HG03520 (cell line): ENCODE measurements around the gene BSCL2.
A peak's percentile ranks its signal among the peaks of the same experiment; 100 is the strongest.
"Not testable (repeated sequence)": the region's sequence is repeated elsewhere in the genome, so short reads cannot be mapped to it uniquely, and the experiment has no call there.

Source experiments
- ATAC-seq: cut with Tn5 transposase; IDR thresholded peaks from one replicate; pipeline ENCODE4 v1.9.1; 2021; ENCODE audit warnings: mild to moderate bottlenecking, moderate library complexity; ENCODE audit not compliant: unreplicated experiment

The BSCL2 gene

DNA sequence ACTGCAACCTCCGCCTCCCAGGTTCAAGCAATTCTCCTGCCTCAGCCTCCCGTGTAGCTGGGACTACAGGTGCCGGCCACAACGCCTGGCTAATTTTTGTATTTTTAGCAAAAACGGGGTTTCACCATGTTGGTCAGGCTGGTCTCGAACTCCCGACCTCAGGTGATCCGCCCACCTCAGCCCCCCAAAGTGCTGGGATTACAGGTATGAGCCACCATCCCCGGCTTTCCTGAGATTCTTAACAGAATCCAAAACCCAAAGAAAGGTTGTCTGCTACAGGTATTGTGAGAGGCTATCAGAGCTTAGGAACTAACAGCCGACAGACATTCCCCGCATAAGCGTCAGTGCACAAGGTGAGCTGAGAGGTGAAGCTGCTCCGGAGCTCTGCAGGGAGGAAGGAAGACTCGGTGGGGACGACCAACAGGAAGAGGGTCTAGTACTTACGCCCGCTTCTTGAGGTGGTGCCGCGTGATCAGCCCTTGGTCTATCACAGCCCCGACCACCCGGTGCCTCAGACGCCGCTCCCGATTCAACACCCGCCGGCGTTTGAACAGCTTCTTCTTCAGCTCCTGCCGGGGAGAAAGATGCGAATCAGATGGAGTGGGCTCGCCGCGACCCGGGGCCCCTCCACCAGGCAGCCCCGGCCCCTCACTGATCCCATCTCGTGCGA is 42.7 kb downstream of the BSCL2 start:
- ATAC-seq, result peak; percentile 22

DNA sequence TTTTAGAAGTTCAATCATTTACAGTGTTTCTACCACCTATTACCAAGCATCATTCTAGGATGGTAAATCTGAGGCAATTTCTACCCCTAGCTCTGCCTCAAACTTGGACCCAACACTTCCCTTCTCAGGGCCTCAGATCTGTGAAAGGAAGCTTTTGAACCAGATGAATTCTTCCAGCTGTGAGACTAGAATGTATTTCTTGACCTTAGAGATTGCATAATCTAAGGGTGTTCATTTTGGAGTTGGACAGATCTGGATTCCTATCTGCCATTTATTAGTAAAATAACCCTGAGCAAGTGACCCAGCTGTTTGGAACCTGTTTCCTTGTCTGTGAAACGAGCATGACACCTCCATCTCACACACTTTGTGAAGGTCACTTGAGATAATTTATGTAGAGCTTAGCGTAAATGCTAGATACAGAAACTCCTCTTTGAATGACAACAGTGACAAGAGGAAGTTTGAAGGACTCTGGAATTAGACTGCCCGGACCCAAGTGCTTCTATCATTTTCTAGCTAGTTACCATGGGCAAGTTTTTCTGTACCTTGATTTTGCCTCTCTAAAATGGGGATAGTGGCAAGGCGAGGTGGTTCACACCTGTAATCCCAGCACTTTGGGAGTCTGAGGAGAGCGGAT is 50.3 kb downstream of the BSCL2 start:
- no peak for ATAC-seq

DNA sequence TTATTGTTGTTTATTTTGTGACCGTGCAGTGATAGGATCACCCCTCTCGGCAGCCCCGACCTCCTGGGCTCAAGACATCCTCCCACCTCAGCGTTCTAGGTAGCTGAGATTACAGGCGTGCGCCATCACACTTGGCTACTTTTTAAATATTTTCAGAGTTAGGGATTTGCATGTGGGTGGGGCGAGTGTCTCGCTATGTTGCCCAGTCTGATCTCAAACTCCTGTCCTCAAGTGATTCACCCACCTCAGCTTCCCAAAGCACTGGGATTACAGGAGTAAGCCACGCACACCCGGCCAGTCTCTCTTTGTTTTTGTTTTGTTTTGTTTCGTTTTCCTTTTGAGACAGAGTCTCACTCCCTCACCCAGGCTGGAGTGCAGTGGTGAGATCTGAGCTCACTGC is 52.9 kb downstream of the BSCL2 start:
- no peak for ATAC-seq

DNA sequence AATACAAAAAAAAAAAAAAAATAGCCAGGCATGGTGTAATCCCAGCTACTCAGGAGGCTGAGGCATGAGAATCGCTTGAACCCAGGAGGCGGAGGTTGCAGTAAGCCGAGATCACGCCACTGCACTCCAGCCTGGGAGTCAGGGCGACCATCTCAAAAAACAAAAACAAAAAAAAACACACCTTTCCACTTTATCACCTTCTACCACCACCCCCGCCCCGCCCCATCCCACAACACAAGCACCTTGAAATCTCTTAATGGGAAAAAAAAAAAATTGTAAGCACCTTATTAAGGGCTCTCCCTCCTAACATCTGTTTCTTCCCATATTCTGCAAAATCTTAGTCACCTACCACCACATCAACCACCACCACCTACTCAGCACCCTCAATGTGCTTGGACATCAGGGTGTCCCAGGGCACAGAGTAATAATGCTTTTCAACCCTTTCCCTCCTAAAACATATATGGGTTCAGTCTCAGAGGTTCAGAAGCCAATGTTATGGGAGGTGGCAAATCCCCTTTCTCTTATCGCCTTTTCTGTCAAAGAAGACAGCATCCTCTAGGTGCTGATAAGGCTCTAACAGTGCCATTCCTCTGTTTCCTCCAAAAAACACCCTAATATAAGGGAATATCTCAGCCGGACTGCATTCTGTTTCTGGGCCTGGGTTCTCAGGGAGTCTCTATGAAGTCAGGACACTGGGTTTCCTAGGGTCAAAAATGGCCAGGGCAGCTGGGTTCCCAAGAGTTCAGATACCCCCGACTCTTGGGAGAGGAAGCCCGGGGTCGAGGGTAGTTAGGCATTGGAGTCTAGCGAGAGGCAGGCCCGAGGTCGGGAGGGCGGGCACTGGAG is 54.8 kb downstream of the BSCL2 start:
- peak; percentile 16 for ATAC-seq

DNA sequence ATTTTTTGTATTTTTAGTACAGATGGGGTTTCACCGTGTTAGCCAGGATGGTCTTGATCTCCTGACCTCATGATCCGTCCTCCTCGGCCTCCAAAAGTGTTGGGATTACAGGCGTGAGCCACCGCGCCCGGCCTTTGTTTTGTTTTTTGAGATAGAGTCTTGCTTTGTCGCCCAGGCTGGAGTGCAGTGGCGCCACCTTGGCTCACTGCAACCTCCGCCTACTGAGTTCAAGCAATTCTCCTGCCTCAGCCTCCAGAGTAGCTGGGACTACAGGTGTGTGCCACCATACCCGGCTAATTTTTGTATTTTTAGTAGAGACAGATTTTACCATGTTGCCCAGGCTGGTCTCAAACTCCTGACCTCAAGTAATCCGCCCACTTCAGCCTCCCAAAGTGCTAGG is 56.9 kb downstream of the BSCL2 start:
- not testable (repeated sequence) for ATAC-seq

DNA sequence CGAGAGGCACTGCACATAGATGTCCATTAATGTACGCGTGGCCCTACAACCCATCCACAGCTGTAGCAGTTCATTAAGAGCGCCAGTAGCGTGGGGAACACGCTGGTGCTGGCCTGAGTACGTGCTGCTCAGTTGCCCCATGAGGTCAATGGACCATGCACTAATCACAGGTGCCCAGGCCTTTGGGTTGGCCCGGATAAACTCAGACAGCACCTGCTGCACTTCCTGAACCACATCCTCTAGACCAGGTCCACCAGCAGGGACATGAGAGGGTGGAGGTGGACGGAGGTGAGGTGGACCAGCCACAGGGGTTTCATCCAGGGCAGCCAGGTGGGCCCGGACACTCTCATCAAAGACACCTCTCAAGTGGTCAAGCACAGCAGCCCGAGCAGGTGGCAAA is 57.7 kb downstream of the BSCL2 start:
- no peak for ATAC-seq

DNA sequence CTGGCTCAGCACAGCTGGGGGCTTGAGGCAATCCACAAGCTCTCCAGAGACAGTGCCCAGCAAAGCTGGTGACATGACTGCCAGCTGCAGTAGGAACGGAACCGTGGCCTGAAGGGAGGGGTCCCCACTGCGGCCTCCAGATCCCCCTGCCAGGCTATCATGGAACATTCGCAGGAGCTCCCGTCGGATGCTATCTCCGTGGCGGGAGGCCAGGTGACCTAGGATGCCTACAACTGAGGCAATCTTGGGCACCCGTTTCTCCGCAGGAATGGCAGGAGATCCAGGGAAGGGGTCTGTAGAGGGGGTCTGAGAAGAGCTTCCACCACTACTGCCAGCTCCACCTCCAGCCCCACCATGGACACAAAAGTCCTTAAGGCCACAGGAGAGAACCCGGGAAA is 58.3 kb downstream of the BSCL2 start:
- no peak for ATAC-seq

DNA sequence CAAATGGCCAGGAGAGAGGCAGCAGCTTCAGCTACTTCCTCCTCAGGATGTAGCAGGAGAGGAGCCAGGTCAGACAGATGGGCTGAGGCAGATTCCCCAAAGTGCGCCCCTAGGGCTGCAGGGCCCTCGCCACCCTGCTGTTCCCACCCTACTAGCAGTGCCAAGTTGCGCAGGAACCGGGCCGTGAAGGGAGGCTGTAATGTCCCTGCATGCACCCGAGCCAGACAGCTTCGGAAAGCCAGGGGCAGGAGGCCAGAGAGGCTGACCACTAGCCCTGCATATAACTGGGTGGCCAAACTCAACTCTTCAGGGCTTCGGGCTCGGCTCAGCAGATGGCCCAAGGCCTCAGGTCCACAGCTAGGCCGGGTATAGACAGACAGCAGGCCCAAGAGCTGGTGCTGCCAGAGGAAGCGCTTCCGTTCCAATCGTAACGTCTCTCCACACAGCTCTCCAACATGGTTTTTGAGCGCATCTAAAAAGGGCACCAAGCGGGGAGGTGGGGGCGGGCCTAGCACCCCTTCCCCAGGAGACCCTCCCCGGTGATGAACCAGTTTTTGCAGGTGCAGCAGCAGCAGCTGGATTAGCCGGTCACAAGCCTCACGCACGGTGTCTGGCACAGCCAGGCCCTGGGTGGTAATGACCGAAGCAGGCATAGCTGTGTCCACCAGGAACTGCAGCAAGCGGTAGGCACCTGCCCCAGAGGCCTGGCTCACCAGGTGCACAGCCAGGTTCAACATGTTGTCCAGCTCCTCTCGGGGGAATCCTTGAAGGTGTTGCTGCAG is 58.8 kb downstream of the BSCL2 start:
- no peak for ATAC-seq

DNA sequence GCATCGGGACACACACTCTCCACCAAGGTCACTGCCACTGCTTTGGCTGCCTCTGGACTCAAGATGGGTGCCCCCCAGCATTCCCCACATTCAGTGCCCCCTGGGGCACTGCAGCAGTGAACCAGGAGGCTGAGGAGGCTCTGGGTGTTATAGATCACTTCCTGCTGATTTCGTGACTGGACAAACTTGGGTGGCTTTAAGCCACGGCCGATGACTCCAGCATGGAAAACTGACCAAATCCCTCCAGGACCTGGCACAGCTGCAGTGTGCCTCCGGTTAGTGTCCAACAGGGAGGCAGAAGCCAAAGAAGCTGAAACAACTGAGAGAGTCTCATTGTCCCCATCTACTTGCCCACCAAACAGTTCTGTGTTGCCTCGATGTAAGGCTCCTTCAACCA is 59.6 kb downstream of the BSCL2 start:
- ATAC-seq, result no peak

DNA sequence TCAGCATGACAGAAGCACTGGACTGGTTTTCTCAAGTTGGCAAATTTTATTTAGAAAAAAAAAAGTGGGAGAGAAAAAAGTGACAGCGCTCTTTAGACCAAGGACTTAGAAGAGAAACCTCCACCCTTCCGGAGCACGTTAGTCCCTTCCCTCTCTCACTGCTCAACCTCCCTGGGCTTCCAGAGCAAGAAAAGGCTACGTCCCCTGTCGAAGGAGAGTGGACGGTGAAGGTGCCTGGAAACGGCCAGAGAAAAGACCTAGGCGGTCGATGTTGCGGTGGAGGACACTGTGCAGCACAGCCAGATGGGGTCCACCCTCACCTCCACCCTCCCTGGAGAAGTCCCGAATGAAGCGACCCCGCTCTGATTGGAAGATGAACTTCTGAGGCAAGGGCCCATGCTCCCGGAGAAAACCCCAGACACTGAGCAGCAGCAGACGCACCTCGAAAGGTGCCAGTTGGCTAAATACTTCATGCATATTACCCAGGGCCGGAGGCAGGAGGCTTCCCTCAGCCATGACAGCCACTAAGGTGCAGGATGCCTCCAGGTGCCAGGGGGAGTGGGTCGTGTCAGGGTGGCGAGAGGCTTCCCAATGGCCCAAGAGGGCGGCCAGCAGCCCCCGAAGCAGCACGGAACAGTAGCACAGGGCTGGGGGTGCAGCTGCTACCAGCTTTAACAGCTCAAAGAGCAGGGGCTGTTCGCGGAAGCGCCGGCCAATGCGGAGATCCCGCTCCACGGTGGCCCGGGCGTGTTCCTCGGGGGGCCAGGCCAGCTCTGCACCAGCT is 60.2 kb downstream of the BSCL2 start:
- ATAC-seq, result no peak

DNA sequence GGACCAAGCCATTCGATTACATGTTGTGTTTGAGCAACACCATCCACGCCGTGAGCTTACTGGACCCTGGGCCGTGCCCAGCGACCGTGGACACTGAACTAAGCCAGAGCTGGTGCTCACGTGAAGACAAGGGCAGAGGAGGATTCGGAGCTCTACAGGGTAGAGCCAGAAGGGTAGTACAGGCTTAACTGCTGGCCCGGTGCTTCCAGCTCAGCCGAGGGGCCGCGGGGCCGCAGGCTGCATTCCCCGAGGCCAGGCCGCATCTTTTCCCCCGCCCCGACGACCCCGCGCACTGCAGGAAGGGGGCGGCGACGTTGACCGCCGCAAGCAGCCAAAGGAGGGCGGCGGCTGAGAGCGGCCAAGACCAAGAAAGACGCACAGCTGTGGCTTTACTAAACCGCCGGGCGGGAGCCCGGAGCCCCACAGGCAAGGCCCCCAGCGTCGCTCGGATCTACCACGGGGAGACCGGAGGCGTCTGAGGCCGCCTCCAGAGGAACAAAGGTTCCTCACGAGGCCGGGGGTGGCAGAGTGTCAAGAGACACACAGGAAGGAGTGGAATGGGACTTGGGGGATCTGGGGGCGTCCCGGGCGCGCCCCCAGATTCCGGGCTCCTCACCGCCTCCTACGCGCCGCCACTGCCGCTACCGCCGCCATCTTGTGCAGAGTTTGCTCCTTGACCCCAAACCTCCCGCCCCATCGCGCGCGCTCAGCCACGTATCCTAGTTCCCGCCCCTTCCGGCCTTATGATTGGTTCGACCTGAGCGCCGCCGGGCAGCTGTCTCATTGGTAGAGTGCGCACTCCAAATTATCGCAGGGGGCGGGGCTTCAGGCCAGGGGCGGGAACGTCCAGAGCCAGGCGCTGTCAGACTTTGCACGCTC is 61.0 kb downstream of the BSCL2 start, which contains the start of gene GANAB:
Gene GANAB (minus strand): TSS at position 668 of the 879 bp plus-strand sequence. CDS start 14 bp downstream, at position 654.
- ATAC-seq, result peak; percentile 89

DNA sequence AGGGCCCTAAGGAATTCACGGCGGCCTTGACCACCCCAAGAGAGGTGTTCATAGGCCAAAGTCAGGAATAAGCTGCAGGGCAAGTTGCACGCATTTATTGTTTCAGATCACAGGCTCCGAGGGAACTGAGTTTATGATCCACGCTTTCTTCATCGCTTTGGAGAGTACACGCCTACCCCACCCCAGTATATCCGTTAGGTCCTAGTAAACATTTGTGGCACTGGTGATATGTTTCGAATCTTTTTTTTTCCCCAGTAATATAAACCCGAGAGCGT is 61.6 kb downstream of the BSCL2 start:
- ATAC-seq, result no peak

DNA sequence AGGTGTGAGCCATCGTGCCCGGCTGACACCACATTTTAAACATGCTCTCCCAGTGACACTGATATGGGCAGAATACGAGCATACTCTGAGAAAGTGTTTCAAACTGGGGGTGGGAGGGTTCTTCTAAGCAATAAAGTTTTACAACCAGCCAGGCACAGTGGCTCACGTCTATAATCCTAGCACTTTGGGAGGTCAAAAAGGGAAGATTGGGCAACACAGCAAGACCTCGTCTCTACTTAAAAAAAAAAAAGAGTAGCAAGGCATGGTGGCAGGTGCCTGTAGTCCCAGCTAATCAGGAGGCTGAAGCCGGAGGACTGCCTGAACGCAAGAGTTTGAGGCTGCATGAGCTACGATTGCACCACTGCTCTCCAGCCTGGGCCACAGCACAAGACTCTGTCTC is 63.0 kb downstream of the BSCL2 start:
- no peak for ATAC-seq
